Stimulated activated CD8-positive, alpha-beta memory T cell treated with anti-CD3 and anti-CD28 coated beads, Interleukin-7, amount 100 ng/mL, for 24 hours (primary cell): Measurements from ENCODE around the gene DICER1.
"Not testable (repeated sequence)": the region's sequence is repeated elsewhere in the genome, so short reads cannot be mapped to it uniquely, and the experiment has no call there.

ENCODE experiments used
- DNase-seq: peaks from one replicate; pipeline ENCODE4 v3.0.0-alpha.2; 2020; ENCODE audit warnings: low read depth

Gene DICER1

GRCh38 chr14:95150910-95151309 lies 6.4 kb downstream of the DICER1 start:
- no peak for DNase-seq

GRCh38 chr14:95149441-95149840 lies 7.9 kb downstream of the DICER1 start:
- DNase-seq, result no peak

GRCh38 chr14:95147597-95147996 lies 9.7 kb downstream of the DICER1 start:
- DNase-seq, result no peak

- no peak for DNase-seq
These were observed 11.1 kb downstream of the DICER1 start for GRCh38 chr14:95146079-95146771.

- no peak for DNase-seq
These were observed 12.5 kb downstream of the DICER1 start for GRCh38 chr14:95144849-95145248.

- no peak for DNase-seq
These were observed 13.3 kb downstream of the DICER1 start for GRCh38 chr14:95143808-95144620.

GRCh38 chr14:95142208-95142607 lies 15.1 kb downstream of the DICER1 start:
- DNase-seq, result no peak

GRCh38 chr14:95141684-95142083 lies 15.6 kb downstream of the DICER1 start:
- DNase-seq, result no peak

- DNase-seq, result no peak
These were observed 17.1 kb downstream of the DICER1 start for GRCh38 chr14:95140060-95140858.

- no peak for DNase-seq
These were observed 18.5 kb downstream of the DICER1 start for GRCh38 chr14:95138876-95139275.

GRCh38 chr14:95138455-95138854 lies 18.9 kb downstream of the DICER1 start:
- not testable (repeated sequence) for DNase-seq

- DNase-seq, result no peak
These were observed 19.5 kb downstream of the DICER1 start for GRCh38 chr14:95137804-95138167.

- no peak for DNase-seq
These were observed 20.0 kb downstream of the DICER1 start for GRCh38 chr14:95137164-95137803.

GRCh38 chr14:95136631-95137030 lies 20.7 kb downstream of the DICER1 start:
- no peak for DNase-seq

- DNase-seq, result no peak
These were observed 22.9 kb downstream of the DICER1 start for GRCh38 chr14:95134304-95134933.

- DNase-seq, result no peak
These were observed 24.0 kb downstream of the DICER1 start for GRCh38 chr14:95133282-95133681.

- no peak for DNase-seq
These were observed 24.6 kb downstream of the DICER1 start for GRCh38 chr14:95132760-95133159.

- DNase-seq, result no peak
These were observed 26.8 kb downstream of the DICER1 start for GRCh38 chr14:95130549-95130948.

GRCh38 chr14:95128140-95128539 lies 29.2 kb downstream of the DICER1 start:
- DNase-seq, result no peak

GRCh38 chr14:95127531-95127911 lies 29.8 kb downstream of the DICER1 start:
- no peak for DNase-seq

- no peak for DNase-seq
These were observed 30.3 kb downstream of the DICER1 start for GRCh38 chr14:95126906-95127530.
